ENCODE data around the gene C1QTNF1. TPM values are rescaled to one million over a fixed set of nuclear protein-coding genes. Genes with fewer than 3 reads are reported as not detected.
A peak's percentile ranks its signal among the peaks of the same experiment; 100 is the strongest.

C1QTNF1 gene
- total RNA-seq, 1 donor from 2014 or later: 9.4 TPM

GRCh38 chr17:79045842-79046196 lies 21.9 kb downstream of the C1QTNF1 start:
- peak; percentile 91 for TF ChIP-seq CTCF (conservative IDR thresholded peaks at IDR 0.05)
- Mint-ChIP-seq H3K27me3 (peaks cover 18% of the 10 kb centered on the region), H3K4me1 (ENCODE audit: unreplicated experiment) (peaks cover 10% of the 10 kb centered on the region), H3K9me3 (no peaks in the 10 kb centered on the region), H3K36me3 (no peaks in the 10 kb centered on the region), H3K27ac (peak overlapping the region; percentile 40), H3K4me3 (peak overlapping the region; percentile 20)
- DNase-seq (ENCODE audit: extremely low spot score, unreplicated experiment): no peak

GRCh38 chr17:79046197-79046915 lies 22.4 kb downstream of the C1QTNF1 start:
- Mint-ChIP-seq H3K36me3 (no peaks in the 10 kb centered on the region), H3K27me3 (peaks cover 18% of the 10 kb centered on the region), H3K4me1 (ENCODE audit: unreplicated experiment) (peaks cover 10% of the 10 kb centered on the region), H3K27ac (peak overlapping the region; percentile 40), H3K4me3 (peak overlapping the region; percentile 20), H3K9me3 (no peaks in the 10 kb centered on the region)
- no peak for TF ChIP-seq CTCF (conservative IDR thresholded peaks at IDR 0.05)
- no peak for DNase-seq (ENCODE audit: extremely low spot score, unreplicated experiment)

GRCh38 chr17:79046916-79047280 lies 22.9 kb downstream of the C1QTNF1 start:
- DNase-seq (ENCODE audit: extremely low spot score, unreplicated experiment): no peak
- Mint-ChIP-seq H3K4me1 (ENCODE audit: unreplicated experiment) (peaks cover 10% of the 10 kb centered on the region), H3K36me3 (no peaks in the 10 kb centered on the region), H3K4me3 (no peak overlapping the region), H3K9me3 (no peaks in the 10 kb centered on the region), H3K27me3 (peaks cover 20% of the 10 kb centered on the region), H3K27ac (no peak overlapping the region)
- TF ChIP-seq CTCF (conservative IDR thresholded peaks at IDR 0.05): no peak

GRCh38 chr17:79047291-79047920 lies 23.4 kb downstream of the C1QTNF1 start:
- Mint-ChIP-seq H3K4me3 (no peak overlapping the region), H3K27ac (no peak overlapping the region), H3K27me3 (peaks cover 21% of the 10 kb centered on the region), H3K9me3 (no peaks in the 10 kb centered on the region), H3K4me1 (ENCODE audit: unreplicated experiment) (peaks cover 10% of the 10 kb centered on the region), H3K36me3 (no peaks in the 10 kb centered on the region)
- no peak for DNase-seq (ENCODE audit: extremely low spot score, unreplicated experiment)
- TF ChIP-seq CTCF (conservative IDR thresholded peaks at IDR 0.05): no peak

- H3K27ac Mint-ChIP-seq: no peak overlapping the region
- peaks cover 10% of the 10 kb centered on the region for H3K4me1 Mint-ChIP-seq (ENCODE audit: unreplicated experiment)
- H3K4me3 Mint-ChIP-seq: no peak overlapping the region
- H3K9me3 Mint-ChIP-seq: peaks cover 3% of the 10 kb centered on the region
- H3K36me3 Mint-ChIP-seq: no peaks in the 10 kb centered on the region
- no peak for DNase-seq (ENCODE audit: extremely low spot score, unreplicated experiment)
- peaks cover 18% of the 10 kb centered on the region for H3K27me3 Mint-ChIP-seq
- no peak for TF ChIP-seq CTCF (conservative IDR thresholded peaks at IDR 0.05)
These were observed 24.2 kb downstream of the C1QTNF1 start for GRCh38 chr17:79047923-79048825.
